Calu3 (cell line): ENCODE data around the gene CREB3L1. TPM values are rescaled to one million over a fixed set of nuclear protein-coding genes. Genes with fewer than 3 reads are reported as not detected.

Source experiments
- BruUV-seq: library from RNA; stranded (reverse); fragments of 400-500 nt; replicated peaks from 2 replicates; lab custom pipeline; 2021; lab: Mats Ljungman, UMichigan
- CTCF ChIA-PET: fragments of 300-600 bp; sonication (Branson Sonifier 250); formaldehyde crosslinking; loops from one replicate; lab custom pipeline; 2022; ENCODE audit warnings: antibody characterized with exemption; lab: Charles Lee
- DNase-seq: peaks from one replicate; pipeline ENCODE4 v3.0.0; 2022
- H3K27ac Mint-ChIP-seq: one replicate; pipeline ENCODE4 v1.8.0; 2022; ENCODE audit warnings: mixed read lengths; ENCODE audit not compliant: unreplicated experiment
- H3K27me3 Mint-ChIP-seq: one replicate; pipeline ENCODE4 v1.8.0; 2022; ENCODE audit warnings: mixed read lengths; ENCODE audit not compliant: unreplicated experiment
- H3K36me3 Mint-ChIP-seq: one replicate; pipeline ENCODE4 v1.8.0; 2022; ENCODE audit warnings: mild to moderate bottlenecking, moderate library complexity, mixed read lengths; ENCODE audit not compliant: insufficient read depth, unreplicated experiment
- H3K4me1 Mint-ChIP-seq: one replicate; pipeline ENCODE4 v1.8.0; 2022; ENCODE audit warnings: mild to moderate bottlenecking, low read depth, mixed read lengths; ENCODE audit not compliant: unreplicated experiment
- H3K4me3 Mint-ChIP-seq: one replicate; pipeline ENCODE4 v1.8.0; 2022; ENCODE audit warnings: mild to moderate bottlenecking, low read depth, moderate library complexity, mixed read lengths; ENCODE audit not compliant: unreplicated experiment
- H3K9me3 Mint-ChIP-seq: one replicate; pipeline ENCODE4 v1.8.0; 2022; ENCODE audit warnings: low read depth, mixed read lengths; ENCODE audit not compliant: unreplicated experiment
- CTCF ChIP-seq: fragments of 200-600 bp; IDR thresholded peaks from one replicate; pipeline ENCODE4 v1.8.0; 2022; ENCODE audit warnings: antibody characterized with exemption; ENCODE audit not compliant: unreplicated experiment
- intact Hi-C: fragments of 100-400 bp; cut with micrococcal nuclease; formaldehyde crosslinking; loops from one replicate; pipeline ENCODE4 v1.10.0; 2022; ENCODE audit not compliant: unreplicated experiment
- total RNA-seq: library from RNA; stranded (reverse); gene quantifications from 2 replicates; pipeline ENCODE4 v1.2.3, GENCODE V29; 2022

CREB3L1 gene
- total RNA-seq, 1 experiment from 2014 or later = not detected

GRCh38 chr11:46277313-46277621, 195 bp upstream of the CREB3L1 start:
- BruUV-seq = no TSS peak
- CTCF ChIA-PET = interaction anchor here (0.6 kb wide), 1 partner anchor 8 kb away, joined by 4 read pairs; no protein-coding TSS in a partner anchor
- intact Hi-C loops = no loop called here
- Mint-ChIP-seq H3K4me1 (peaks cover 56% of the 10 kb centered on the region), H3K9me3 (no peaks in the 10 kb centered on the region), H3K36me3 (no peaks in the 10 kb centered on the region), H3K4me3 (peak overlapping the region; percentile 51), H3K27ac (peak overlapping the region; percentile 42), H3K27me3 (peaks cover 75% of the 10 kb centered on the region)
- no peak for TF ChIP-seq CTCF
- peak; percentile 50 for DNase-seq

- CTCF ChIA-PET = interaction anchor here (0.7 to 0.8 kb wide), 2 partner anchors 21 to 31 kb away, joined by 3 read pairs; no protein-coding TSS in a partner anchor
- no peaks in the 10 kb centered on the region for H3K36me3 Mint-ChIP-seq
- H3K4me3 Mint-ChIP-seq = peak overlapping the region; percentile 51
- intact Hi-C loops = no loop called here
- peak; percentile 53 for DNase-seq
- H3K9me3 Mint-ChIP-seq = no peaks in the 10 kb centered on the region
- peaks cover 43% of the 10 kb centered on the region for H3K4me1 Mint-ChIP-seq
- no peak overlapping the region for H3K27ac Mint-ChIP-seq
- H3K27me3 Mint-ChIP-seq = peaks cover 87% of the 10 kb centered on the region
- no peak for TF ChIP-seq CTCF
- no TSS peak for BruUV-seq
Observed at GRCh38 chr11:46278387-46279125, 1.1 kb downstream of the CREB3L1 start.

GRCh38 chr11:46279126-46280099, 2.0 kb downstream of the CREB3L1 start:
- peaks cover 35% of the 10 kb centered on the region for H3K4me1 Mint-ChIP-seq
- peaks cover 95% of the 10 kb centered on the region for H3K27me3 Mint-ChIP-seq
- no peak overlapping the region for H3K27ac Mint-ChIP-seq
- no peaks in the 10 kb centered on the region for H3K9me3 Mint-ChIP-seq
- intact Hi-C loops = no loop called here
- no peak for DNase-seq
- H3K36me3 Mint-ChIP-seq = no peaks in the 10 kb centered on the region
- TF ChIP-seq CTCF = no peak
- CTCF ChIA-PET = interaction anchor here (0.6 to 1.6 kb wide), 2 partner anchors 17 to 30 kb away, joined by 3 read pairs; no protein-coding TSS in a partner anchor
- H3K4me3 Mint-ChIP-seq = no peak overlapping the region
- BruUV-seq = no TSS peak

GRCh38 chr11:46280706-46281105, 3.2 kb downstream of the CREB3L1 start:
- CTCF ChIA-PET = interaction anchor here (1.6 kb wide), 1 partner anchor 29 kb away, joined by 3 read pairs; no protein-coding TSS in a partner anchor
- no peak for DNase-seq
- no peak for TF ChIP-seq CTCF
- H3K27ac Mint-ChIP-seq = no peak overlapping the region
- H3K27me3 Mint-ChIP-seq = peaks cover 99% of the 10 kb centered on the region
- H3K9me3 Mint-ChIP-seq = no peaks in the 10 kb centered on the region
- H3K4me3 Mint-ChIP-seq = no peak overlapping the region
- no peaks in the 10 kb centered on the region for H3K36me3 Mint-ChIP-seq
- BruUV-seq = no TSS peak
- intact Hi-C loops = no loop called here
- peaks cover 25% of the 10 kb centered on the region for H3K4me1 Mint-ChIP-seq
